Measurements from ENCODE around the gene WDR64. TPM values are rescaled to one million over a fixed set of nuclear protein-coding genes. Genes with fewer than 3 reads are reported as not detected.
"Not testable (repeated sequence)": the region's sequence is repeated elsewhere in the genome, so short reads cannot be mapped to it uniquely, and the experiment has no call there.

WDR64 gene
- total and polyA plus RNA-seq, 8 donors, result not detected

- Histone ChIP-seq H3K27me3 (no peaks in the 10 kb centered on the region), H3K4me3 (no peak overlapping the region), H3K36me3 (no peaks in the 10 kb centered on the region), H3K27ac (no peak overlapping the region), H3K4me1 (no peaks in the 10 kb centered on the region), H3K9me3 (no peaks in the 10 kb centered on the region)
- FAIRE-seq, result no peak
- no peak for TF ChIP-seq CTCF (IDR thresholded peaks at IDR 0.05)
- no peak for ATAC-seq
- 48 to 56% methylated on average over 5 of the region's 5 CpGs for WGBS, 2 donors
- no peak for DNase-seq
- intact Hi-C loops (cut with DNase I), result no loop called here
Measured at GRCh38 chr1:241677201-241677600, 25.1 kb downstream of the WDR64 start.

GRCh38 chr1:241678536-241678935 lies 26.5 kb downstream of the WDR64 start:
- Histone ChIP-seq H3K27ac (no peak overlapping the region), H3K27me3 (no peaks in the 10 kb centered on the region), H3K4me3 (no peak overlapping the region), H3K4me1 (no peaks in the 10 kb centered on the region), H3K36me3 (no peaks in the 10 kb centered on the region), H3K9me3 (no peaks in the 10 kb centered on the region)
- WGBS, 2 donors, result 67 to 69% methylated on average over 2 of the region's 2 CpGs
- intact Hi-C loops (cut with DNase I), result no loop called here
- no peak for DNase-seq
- FAIRE-seq, result no peak
- ATAC-seq, result no peak
- no peak for TF ChIP-seq CTCF (IDR thresholded peaks at IDR 0.05)

- Histone ChIP-seq H3K27me3 (no peaks in the 10 kb centered on the region), H3K36me3 (no peaks in the 10 kb centered on the region), H3K4me3 (no peak overlapping the region), H3K4me1 (no peaks in the 10 kb centered on the region), H3K9me3 (no peaks in the 10 kb centered on the region), H3K27ac (no peak overlapping the region)
- no peak for FAIRE-seq
- ATAC-seq, result no peak
- WGBS, 2 donors, result 67 to 73% methylated on average over 4 of the region's 4 CpGs
- DNase-seq, result no peak
- no peak for TF ChIP-seq CTCF (IDR thresholded peaks at IDR 0.05)
- intact Hi-C loops (cut with DNase I), result no loop called here
Measured at GRCh38 chr1:241679404-241679803, 27.3 kb downstream of the WDR64 start.

- Histone ChIP-seq H3K27me3 (peaks cover 0 to under 1% (median 0%) of the 10 kb centered on the region in 4 donors), H3K36me3 (no peaks in the 10 kb centered on the region), H3K27ac (no peak overlapping the region), H3K9me3 (no peaks in the 10 kb centered on the region), H3K4me3 (no peak overlapping the region), H3K4me1 (no peaks in the 10 kb centered on the region)
- ATAC-seq, result no peak
- intact Hi-C loops (cut with DNase I), result no loop called here
- DNase-seq, result no peak
- no peak for FAIRE-seq
- TF ChIP-seq CTCF (IDR thresholded peaks at IDR 0.05), result no peak
- 73 to 77% methylated on average over 3 of the region's 3 CpGs for WGBS, 2 donors
Measured at GRCh38 chr1:241679961-241680360, 27.9 kb downstream of the WDR64 start.

GRCh38 chr1:241681861-241682448 lies 29.9 kb downstream of the WDR64 start:
- H3K4me3 ChIP-seq; FAIRE-seq; intact Hi-C loops (cut with DNase I); DNase-seq; H3K4me1 ChIP-seq; ATAC-seq; H3K27ac ChIP-seq; H3K27me3 ChIP-seq; H3K9me3 ChIP-seq; H3K36me3 ChIP-seq: not testable (repeated sequence)
- WGBS, 2 donors, result 45 to 49% methylated on average over 4 of the region's 4 CpGs

Data from pancreas (tissue), 10 donors.